ENCODE results near the gene CEP41.
A peak's percentile ranks its signal among the peaks of the same experiment; 100 is the strongest.

Gene CEP41

DNA sequence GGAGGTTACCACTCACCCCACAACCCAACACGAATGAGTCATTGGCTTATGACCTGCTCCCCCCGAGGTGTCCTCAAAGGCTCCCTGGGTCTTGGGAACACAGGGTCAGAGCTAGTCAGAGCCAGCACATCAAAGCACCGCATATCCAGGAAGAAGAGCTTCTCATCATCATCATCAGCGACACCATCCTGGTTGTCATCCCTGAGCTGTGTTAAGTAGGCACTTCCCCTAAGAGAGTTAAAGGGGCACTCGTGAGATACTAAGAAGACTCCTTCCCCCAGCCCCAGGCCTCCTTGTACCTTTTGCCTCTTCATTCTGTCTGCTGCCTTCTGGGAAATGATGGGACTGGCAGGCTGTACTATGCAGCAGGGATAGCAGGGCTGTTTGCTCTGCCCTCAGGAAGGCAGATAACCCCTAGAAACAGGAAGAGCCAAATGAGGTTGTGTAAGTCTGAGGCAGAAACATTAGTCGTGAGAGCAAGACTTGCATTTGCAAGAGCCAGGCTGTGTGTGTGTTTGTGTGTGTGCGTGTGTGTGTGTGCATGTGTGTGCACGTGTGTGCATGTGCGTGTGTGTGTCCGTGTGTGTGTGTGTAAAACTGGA is 71.6 kb downstream of the CEP41 start:
- no peak for DNase-seq (ENCODE audit: low spot score)

DNA sequence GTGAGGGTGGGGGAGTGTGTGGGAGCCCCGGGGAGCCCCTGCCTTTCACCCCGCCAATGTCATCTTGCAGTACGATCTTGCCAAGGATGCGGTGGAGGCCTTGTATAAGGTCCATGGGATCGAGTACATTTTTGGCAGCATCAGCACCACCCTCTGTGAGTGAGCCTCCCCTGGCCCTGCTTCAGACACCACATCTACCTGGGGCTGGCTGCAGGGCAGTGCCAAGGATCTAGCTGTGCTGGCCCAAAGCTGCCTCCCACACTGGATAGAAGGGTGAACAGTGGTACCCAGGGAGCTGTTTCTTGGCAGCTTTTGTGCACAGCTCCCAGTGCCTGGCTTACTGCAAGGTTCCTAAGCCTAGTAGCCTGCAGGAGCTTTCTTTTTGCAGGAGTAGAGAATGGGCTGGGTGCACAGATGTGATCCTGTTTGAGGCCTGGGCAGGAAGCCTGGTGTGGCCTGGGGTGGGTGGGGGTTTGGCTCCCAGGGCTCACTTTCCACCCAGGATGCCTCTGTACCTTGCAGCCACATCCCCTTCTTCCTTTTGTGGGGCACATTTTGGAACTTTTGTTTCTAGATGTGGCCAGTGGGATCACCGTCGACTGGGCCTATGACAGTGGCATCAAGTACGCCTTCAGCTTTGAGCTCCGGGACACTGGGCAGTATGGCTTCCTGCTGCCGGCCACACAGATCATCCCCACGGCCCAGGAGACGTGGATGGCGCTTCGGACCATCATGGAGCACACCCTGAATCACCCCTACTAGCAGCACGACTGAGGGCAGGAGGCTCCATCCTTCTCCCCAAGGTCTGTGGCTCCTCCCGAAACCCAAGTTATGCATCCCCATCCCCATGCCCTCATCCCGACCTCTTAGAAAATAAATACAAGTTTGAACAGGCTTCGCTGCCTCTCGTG is 72.7 kb downstream of the CEP41 start:
- DNase-seq (ENCODE audit: low spot score) = no peak

DNA sequence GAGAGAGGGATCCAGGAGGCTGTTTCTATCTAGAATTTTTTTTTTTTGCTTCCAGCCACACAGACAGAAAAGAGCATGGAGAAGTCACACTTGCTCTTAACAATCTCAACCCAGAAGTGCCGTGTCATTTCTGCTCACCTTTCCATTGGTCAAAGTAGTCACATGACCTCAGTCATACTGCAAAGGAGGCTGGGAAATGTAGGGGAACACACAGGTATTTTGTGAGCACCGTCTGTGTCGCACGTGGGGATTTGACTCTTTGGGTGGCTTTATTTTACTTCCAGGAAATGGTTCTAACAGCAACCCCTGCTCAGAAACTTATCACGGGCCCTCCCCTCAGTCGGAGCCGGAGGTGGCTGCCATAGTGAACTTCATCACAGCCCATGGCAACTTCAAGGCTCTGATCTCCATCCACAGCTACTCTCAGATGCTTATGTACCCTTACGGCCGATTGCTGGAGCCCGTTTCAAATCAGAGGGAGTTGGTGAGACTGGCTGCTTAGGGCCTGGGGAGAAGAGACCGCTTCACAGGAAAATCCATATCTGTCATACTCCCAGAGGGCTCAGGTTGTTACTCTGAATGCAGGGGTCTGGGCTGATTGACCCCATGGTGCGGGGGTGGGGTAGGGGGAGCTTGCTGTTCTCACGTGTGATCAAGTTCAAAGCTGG is 73.6 kb downstream of the CEP41 start:
- no peak for DNase-seq (ENCODE audit: low spot score)

DNA sequence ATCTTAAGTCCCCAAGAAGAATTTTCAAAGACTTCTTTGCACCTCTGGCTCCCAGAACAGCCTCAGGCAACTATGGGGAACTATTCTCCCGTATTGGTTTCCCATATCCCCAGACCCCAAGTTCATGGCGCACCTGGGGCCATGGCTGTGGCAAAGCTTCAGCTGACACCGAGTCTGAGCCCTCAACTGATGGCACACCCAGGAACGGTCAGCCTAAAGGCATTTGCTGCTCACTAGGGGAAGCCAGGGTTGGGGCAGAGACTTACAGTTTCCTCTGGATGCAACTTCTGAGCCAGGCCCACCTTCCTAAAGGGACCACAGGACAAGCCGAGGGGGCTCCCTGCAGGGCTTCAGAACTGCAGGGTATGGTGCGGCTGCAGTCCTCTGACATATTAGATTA is 74.3 kb downstream of the CEP41 start:
- no peak for DNase-seq (ENCODE audit: low spot score)

DNA sequence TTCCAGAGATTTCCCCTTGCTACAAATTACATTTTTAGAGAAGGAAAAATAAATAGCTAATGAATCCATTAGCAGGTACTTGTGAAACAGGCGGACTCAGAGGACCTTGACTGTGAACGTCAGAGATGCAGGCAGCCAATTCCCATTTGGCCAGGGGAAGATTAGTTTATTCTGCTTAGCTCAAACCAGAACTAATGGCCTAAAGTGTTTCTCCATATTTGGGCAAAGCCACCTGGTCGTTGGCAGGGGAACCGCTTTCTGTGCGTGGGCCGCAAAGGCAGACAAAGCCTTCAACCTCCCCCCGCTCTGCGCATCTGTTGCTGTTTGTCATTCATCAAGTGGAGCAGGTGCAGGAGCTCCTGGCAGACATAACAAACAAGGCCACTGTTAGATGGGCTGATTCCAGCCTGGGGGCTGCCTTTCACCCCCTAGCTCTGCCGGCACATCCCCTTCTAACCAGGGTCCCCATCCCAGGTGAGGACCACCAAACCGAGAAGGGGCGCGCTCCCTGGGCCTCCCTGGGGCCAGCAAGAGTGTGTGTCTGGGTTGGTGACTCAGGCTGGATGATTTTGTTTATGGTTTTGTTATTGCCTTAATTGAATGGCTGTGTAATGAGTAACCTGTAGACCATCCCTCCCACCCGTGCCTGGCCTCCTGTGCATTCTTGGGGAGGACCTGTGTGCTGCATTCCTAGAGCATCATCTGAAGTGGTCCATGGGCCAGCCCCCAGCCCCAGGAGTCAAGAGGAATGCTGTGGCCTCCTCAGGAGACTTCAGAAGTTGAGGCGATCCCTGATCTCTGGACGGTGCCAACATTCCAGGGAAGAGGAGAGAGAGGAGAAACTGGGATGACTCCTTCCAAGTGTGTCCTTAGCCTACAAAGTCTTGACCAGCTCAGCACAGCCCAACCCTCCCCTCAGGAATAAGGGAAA is 75.0 kb downstream of the CEP41 start:
- DNase-seq (ENCODE audit: low spot score) = peak; percentile 90

DNA sequence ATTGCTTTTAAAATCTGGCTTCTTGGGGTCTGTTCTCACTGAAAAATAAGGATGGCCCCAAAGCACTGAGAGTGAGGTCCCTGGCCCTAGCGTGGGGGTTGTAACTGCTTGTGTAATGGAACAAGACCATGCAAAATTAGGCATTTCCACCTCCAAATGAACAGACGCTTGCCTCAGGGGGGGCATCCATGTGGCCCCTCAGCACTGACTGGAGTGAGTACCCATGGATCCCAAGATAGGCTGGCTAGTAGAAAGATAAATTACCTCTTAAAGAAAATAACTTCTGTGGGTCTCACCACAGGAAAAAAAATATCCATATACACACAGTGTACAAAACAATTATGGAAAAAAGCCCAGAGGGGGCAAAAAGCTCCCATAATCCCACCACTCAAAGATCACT is 75.7 kb downstream of the CEP41 start:
- no peak for DNase-seq (ENCODE audit: low spot score)

DNA sequence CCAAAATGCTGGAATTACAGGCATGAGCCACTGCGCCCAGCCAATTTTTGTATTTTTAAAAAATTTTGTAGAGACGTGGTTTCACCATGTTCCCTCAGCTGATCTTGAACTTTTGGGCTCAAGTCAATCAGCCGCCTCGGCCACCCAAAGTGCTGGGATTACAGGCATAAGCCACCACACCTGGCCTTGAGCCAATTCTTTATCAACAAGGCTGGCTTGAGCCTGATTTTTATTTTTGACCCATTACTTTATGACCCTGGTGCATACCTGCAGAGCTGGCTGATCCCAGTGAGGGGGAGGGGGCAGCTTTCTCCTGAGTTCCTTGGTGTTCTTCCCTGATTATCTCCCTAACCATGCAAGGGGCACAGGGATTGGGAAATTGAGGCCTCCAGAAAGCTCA is 76.4 kb downstream of the CEP41 start:
- DNase-seq (ENCODE audit: low spot score) = no peak

DNA sequence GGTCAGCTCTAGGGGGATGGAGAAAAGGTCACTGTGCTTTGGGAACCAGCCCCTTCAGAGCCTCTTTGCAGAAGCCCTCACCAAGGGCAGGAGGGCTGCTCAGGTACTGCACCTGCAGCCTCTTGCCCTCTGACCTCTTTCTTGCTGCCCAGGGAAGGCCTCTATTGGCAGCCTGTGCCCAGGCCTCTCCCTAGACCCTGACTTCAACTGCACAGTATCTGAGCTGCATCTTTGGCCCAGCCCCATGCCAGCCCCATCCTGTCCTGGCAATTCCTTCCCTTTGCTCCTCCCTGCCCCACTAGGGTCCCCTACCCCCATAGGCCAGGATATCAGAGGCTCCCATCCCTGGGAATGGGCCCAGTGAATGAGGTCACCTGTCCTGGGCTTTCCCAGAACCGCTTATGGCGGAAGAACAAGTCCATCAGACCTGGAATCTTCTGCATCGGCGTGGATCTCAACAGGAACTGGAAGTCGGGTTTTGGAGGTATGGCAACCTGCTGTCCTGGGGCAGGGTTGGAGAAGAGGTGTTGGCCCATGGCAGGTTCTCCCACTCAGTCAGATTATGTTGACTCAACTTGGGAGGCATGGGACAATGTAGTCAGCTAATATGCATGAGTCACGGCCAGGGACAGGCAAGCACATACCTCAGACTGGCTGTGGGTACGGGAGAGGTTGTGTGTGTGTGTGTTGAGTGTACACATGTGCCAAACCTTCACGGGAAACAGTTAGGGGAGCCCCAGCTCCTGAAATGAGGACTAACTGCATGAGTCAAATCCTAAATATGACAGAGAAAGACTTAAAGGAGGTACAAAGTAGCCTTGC is 77.6 kb downstream of the CEP41 start:
- peak; percentile 64 for DNase-seq (ENCODE audit: low spot score)

DNA sequence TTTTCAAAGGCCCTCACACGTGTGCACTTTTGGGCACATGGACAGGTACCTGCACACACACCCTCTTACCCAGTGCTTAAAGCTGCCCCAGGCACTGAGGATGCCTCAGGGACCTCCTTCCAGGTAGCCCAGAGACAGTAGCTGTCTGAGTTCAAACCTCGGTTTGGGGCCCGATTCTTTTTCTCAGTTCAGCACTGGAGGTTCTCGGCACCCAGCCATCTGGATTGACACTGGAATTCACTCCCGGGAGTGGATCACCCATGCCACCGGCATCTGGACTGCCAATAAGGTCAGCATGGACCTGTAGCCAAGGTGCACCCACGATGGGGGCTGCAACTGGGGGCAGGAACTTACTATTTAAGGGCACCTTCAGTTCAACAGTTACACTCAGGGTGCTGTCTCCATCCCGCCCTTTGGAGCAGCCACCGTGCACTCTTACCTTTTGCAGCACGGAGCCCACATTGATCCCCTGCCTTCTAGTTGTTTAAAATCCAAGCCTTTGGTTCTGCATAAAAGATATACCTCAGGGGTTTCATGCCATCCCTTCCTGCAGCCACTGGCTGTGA is 78.5 kb downstream of the CEP41 start:
- DNase-seq (ENCODE audit: low spot score) = peak; percentile 60

DNA sequence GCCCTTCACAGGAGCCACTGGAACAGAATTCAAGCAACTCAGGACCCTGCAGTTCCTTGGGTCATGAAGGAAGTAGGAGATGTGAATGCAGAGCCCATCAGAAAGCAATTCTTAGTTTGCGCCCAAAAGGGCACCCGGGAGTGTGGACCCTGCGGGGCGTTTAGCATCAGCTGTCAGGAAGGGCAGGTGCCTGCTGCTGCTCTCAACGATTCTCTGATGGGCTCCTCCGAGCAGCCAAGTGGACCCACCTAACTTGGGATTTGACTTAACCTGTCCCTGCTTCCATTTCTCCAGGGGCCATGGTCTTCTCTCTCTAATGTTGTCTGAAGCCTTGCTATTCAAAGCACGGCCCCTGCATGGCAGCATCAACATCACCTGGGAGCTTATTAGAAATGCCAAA is 79.1 kb downstream of the CEP41 start:
- DNase-seq (ENCODE audit: low spot score) = no peak

DNA sequence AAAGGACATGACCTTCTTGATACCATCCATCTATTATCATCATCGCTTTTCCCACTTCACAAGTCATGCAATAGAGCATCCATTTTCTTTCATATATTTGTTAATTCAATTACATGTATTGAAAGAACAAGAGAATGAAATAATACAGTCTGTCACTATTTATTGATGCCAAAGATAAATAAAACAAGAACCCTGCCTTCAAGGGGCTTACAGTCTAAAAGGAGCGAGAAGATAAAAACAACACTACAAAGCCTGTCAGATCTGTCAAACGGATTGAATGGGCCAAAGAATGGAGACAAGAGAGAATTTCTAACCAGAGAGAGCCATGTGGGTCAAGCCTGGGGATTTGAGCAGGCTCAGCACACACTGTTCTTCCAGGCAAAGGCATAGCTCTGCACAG is 80.3 kb downstream of the CEP41 start:
- no peak for DNase-seq (ENCODE audit: low spot score)

DNA sequence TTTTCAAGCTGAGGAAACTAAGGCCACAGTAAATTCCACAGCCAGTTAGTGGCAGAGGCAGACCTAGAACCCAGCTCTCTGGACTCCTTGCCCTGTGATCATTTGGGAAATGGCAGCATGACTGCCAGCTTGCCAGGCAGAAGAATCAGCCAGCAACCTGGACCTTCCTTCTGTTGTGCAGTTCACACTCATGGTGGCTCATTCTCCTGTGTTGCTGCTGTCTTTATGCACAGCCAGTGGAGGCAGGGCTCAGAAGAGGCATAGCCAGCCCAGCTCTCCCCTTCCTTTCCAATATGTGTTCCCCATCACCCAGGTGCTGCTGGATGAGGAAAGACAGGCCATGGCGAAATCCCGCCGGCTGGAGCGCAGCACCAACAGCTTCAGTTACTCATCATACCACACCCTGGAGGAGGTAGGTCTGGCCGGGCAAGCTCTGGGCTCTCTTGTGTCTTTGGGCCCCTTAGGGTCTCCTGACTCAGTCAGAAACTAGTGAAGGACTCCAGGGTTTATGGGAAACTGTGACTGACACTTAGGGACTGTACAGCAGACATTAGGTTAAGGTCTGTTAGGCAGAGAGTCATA is 81.4 kb downstream of the CEP41 start:
- no peak for DNase-seq (ENCODE audit: low spot score)

DNA sequence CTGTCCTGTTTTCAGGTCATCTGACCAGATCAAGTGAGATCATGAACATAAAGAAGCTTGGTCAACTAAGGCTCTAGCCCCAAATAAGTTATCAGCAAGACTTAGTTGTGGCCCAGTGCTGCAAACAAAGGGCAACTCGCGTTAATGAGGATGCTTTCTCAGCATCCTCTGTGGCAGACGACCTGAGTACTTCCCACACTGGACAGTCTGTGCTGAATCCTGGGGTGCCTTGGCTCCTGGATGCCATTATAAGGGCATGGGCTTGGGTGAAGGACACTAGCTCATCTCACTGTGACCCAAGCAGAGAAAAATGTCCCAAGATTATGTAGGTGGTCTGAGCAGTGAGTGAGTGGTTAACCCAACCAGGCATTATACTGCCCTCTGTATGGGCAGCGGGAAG is 82.3 kb downstream of the CEP41 start:
- DNase-seq (ENCODE audit: low spot score) = no peak

DNA sequence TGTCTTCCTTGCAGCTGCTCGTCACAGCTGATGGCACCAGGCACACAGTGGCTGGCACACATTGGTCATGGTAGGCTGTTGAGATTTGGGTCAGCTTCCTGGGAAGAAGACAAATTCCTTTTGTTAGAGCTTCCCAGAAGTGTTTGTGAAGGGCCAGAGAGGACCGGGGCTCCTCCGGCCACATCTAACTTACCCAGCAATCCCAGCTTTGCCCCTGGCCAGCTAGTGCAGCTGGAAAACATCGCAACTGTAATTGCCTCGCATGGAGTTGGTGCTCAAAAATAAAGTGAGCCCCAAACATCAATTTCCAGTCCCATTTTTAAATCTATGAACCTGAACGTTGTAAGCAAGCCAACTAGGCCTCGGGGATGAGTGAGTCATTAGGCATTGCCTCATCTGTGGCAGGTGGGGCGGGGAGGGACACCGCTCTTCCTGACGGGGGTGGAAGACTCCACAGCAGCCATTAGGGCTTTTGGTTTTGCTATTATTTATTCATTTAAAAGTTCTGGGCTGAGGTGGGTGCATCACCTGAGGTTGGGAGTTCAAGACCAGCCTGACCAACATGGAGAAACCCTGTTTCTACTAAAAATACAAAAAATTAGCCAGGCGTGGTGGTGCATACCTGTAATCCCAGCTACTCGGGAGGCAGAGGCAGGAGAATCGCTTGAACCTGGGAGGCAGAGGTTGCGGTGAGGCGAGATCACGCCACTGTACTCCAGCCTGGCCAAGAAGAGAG is 83.8 kb downstream of the CEP41 start:
- no peak for DNase-seq (ENCODE audit: low spot score)

DNA sequence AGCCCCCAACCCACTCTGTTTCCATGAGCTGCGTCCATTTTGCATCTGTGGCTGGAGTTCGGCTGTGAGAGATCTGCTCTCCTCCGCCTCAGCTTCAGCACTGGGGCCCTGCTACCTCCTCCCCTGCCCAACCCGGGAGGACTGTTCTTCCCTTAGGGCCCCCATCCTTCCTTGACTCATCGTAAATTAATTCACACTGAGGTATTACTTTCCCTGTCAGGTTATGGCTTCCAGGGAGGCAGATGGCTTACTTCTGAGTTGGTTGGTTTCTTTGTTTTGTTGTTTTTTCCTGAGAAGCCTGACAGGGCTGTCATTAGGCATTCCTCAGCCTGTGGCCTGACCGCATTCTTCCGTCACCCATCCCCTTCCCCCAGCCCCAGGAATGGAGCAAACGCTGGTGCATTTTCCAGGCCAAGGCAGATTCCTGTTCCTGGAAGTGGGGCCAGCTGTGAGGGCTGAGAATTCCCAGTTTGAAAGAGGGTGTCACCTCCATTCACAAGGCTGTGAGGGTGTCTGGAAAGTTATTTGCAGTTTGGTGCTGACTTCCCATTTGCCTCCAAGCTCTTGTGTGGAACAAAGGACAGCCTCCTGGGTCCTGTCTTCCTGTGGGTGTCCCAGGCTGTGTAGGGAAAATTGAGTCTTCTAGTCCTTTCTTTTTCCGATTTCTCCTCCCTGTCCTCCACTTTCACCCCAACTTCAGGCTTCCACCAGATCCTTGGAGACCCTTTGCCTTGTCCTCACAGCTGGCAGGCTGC is 84.5 kb downstream of the CEP41 start:
- peak; percentile 92 for DNase-seq (ENCODE audit: low spot score)

DNA sequence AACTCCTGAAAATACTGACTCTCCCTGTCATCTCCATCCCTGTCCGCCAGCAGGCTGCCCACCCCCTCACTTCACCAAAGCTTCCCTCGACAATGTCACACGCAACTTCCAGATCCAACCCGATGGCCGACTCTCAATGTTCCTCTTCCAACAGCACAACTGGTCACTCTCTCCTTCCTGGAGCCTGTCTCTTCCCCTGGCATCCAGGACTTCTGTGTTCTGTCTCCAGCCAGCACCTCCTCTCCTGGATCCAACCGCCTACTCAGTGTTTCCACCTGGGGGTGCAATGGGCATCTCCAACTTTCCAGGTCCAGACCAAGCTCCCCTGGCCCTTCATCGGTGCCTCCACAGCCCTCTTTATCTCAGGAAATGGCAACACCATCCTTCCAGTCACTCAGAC is 87.6 kb downstream of the CEP41 start:
- DNase-seq (ENCODE audit: low spot score) = no peak

DNA sequence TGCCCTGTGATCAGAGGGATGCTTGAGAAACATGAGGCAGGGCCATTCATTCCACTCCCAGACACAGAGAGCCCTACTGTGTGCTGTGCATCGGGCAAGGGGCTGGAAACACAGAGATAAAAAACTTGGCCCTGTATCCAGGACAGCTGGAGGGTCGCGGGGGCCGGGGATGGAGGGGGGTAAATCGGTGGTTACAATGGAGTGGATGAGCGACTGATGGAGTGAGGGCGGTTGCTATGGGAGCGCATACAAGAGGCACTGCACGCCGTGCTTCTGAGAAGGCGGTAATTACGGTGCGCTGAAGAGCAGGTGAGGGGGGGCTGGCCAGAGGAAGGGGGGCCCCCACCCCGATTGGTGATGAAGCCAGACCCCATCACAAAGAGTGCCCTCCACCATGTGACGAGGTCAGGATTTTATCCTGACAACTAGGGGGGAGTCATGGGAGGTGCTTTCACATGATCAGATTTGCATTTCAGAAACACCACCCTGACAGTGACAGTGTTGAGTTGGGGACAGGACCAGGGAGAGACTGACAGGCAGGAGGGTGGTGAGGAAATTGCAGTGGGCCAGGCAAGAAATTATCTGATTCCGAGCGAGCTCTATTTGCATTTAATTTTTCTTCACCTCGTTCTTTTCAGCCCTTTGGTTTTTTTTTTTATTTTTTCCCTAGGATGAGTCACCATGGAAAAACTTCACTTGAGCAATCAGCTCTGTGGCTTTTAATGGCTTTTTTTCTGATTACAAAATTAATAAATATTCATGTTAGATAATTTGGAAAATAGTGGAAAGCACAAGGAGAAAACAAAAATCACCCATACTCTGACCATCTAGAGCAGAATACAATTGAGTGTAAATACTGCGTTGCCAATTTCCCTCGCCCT is 88.4 kb downstream of the CEP41 start:
- no peak for DNase-seq (ENCODE audit: low spot score)

DNA sequence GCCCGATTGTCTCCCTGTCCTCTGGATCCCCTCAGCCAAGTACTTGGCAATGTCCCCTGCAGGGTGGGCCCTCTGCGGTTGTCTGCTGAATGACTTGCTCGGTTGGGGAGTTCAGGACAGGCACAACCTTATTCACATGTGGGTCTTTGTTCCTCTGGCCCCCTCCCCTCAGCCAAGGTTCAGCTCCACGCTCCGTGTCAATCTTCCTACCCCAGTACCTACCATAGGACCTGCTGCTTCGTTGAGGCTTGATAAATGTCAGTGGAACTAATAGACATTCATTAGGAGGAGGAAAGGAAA is 89.1 kb downstream of the CEP41 start:
- DNase-seq (ENCODE audit: low spot score) = no peak
